Activated CD8-positive, alpha-beta memory T cell treated with anti-CD3 and anti-CD28 coated beads, Interleukin-2, amount 10 ng/mL, durations not matched to agents 7 days and 5 days (primary cell): Measurements from ENCODE around the gene ADAMTSL1. TPM values are rescaled to one million over a fixed set of nuclear protein-coding genes. Genes with fewer than 3 reads are reported as not detected.
"Not testable (repeated sequence)": the region's sequence is repeated elsewhere in the genome, so short reads cannot be mapped to it uniquely, and the experiment has no call there.

ENCODE experiments used
- ATAC-seq: fragments of 150-1000 bp; cut with Tn5 transposase; one replicate; pipeline ENCODE4 v1.10.0; 2021; ENCODE audit warnings: moderate library complexity
- CTCF ChIA-PET: fragments of 350-600 bp; sonication (Branson Sonifier 250); formaldehyde crosslinking; loops from one replicate; lab custom pipeline; 2021; ENCODE audit warnings: antibody characterized with exemption; lab: Charles Lee
- DNase-seq: peaks from one replicate; pipeline ENCODE4 v3.0.0-alpha.2; 2020
- H3K27ac Mint-ChIP-seq: one replicate; pipeline ENCODE4 v1.8.0; 2021; ENCODE audit warnings: mild to moderate bottlenecking, mixed read lengths
- H3K27me3 Mint-ChIP-seq: one replicate; pipeline ENCODE4 v1.8.0; 2021; ENCODE audit warnings: mixed read lengths
- H3K36me3 Mint-ChIP-seq: one replicate; pipeline ENCODE4 v1.8.0; 2021; ENCODE audit warnings: mild to moderate bottlenecking, mixed read lengths
- H3K4me1 Mint-ChIP-seq: one replicate; pipeline ENCODE4 v1.8.0; 2021; ENCODE audit warnings: mixed read lengths
- H3K4me3 Mint-ChIP-seq: one replicate; pipeline ENCODE4 v1.8.0; 2021; ENCODE audit warnings: mild to moderate bottlenecking, moderate library complexity, mixed read lengths
- H3K9me3 Mint-ChIP-seq: one replicate; pipeline ENCODE4 v1.8.0; 2022; ENCODE audit warnings: low read depth, mixed read lengths
- total RNA-seq, 2 experiments: library from RNA; stranded (reverse); gene quantifications; one replicate each; pipeline ENCODE4 v1.2.3, GENCODE V29; 2021

ADAMTSL1 gene
- total RNA-seq, 2 experiments from 2014 or later = not detected

GRCh38 chr9:18861609-18862544 lies 387.9 kb downstream of the ADAMTSL1 start:
- Mint-ChIP-seq H3K4me3 (no peak overlapping the region), H3K27me3 (peaks cover 2% of the 10 kb centered on the region), H3K27ac (no peak overlapping the region), H3K4me1 (no peaks in the 10 kb centered on the region), H3K9me3 (no peaks in the 10 kb centered on the region), H3K36me3 (no peaks in the 10 kb centered on the region)
- DNase-seq (no peak), ATAC-seq (no peak)
- CTCF ChIA-PET = no interaction called here

GRCh38 chr9:18863791-18864190 lies 389.8 kb downstream of the ADAMTSL1 start:
- Mint-ChIP-seq H3K9me3 (no peaks in the 10 kb centered on the region), H3K4me3 (no peak overlapping the region), H3K27me3 (peaks cover 2% of the 10 kb centered on the region), H3K36me3 (no peaks in the 10 kb centered on the region), H3K4me1 (no peaks in the 10 kb centered on the region), H3K27ac (no peak overlapping the region)
- CTCF ChIA-PET = no interaction called here
- ATAC-seq (no peak), DNase-seq (no peak)

- CTCF ChIA-PET = no interaction called here
- Mint-ChIP-seq H3K27ac (no peak overlapping the region), H3K9me3 (no peaks in the 10 kb centered on the region), H3K4me3 (no peak overlapping the region), H3K27me3 (peaks cover 2% of the 10 kb centered on the region), H3K36me3 (no peaks in the 10 kb centered on the region), H3K4me1 (no peaks in the 10 kb centered on the region)
- ATAC-seq (no peak), DNase-seq (no peak)
Observed at GRCh38 chr9:18864516-18864915, 390.6 kb downstream of the ADAMTSL1 start.

- no peaks in the 10 kb centered on the region for H3K4me1 Mint-ChIP-seq
- no peak overlapping the region for H3K4me3 Mint-ChIP-seq
- H3K36me3 Mint-ChIP-seq = no peaks in the 10 kb centered on the region
- DNase-seq = no peak
- CTCF ChIA-PET = no interaction called here
- no peak for ATAC-seq
- H3K9me3 Mint-ChIP-seq = no peaks in the 10 kb centered on the region
- no peak overlapping the region for H3K27ac Mint-ChIP-seq
- peaks cover 2% of the 10 kb centered on the region for H3K27me3 Mint-ChIP-seq
Observed at GRCh38 chr9:18865542-18865941, 391.6 kb downstream of the ADAMTSL1 start.

GRCh38 chr9:18866121-18866831 lies 392.3 kb downstream of the ADAMTSL1 start:
- no peak overlapping the region for H3K4me3 Mint-ChIP-seq
- H3K9me3 Mint-ChIP-seq = no peaks in the 10 kb centered on the region
- DNase-seq (no peak), ATAC-seq (no peak)
- H3K4me1 Mint-ChIP-seq = no peaks in the 10 kb centered on the region
- no peaks in the 10 kb centered on the region for H3K27me3 Mint-ChIP-seq
- no peak overlapping the region for H3K27ac Mint-ChIP-seq
- CTCF ChIA-PET = no interaction called here
- H3K36me3 Mint-ChIP-seq = no peaks in the 10 kb centered on the region

GRCh38 chr9:18869725-18870124 lies 395.8 kb downstream of the ADAMTSL1 start:
- no peaks in the 10 kb centered on the region for H3K9me3 Mint-ChIP-seq
- peaks cover 2% of the 10 kb centered on the region for H3K27me3 Mint-ChIP-seq
- no peak for DNase-seq
- no peaks in the 10 kb centered on the region for H3K36me3 Mint-ChIP-seq
- H3K4me3 Mint-ChIP-seq = no peak overlapping the region
- CTCF ChIA-PET = interaction anchor here (0.8 kb wide), 1 partner anchor 13 kb away, joined by 3 read pairs; no protein-coding TSS in a partner anchor
- H3K4me1 Mint-ChIP-seq = no peaks in the 10 kb centered on the region
- H3K27ac Mint-ChIP-seq = no peak overlapping the region
- ATAC-seq = no peak

- H3K27ac Mint-ChIP-seq = no peak overlapping the region
- peaks cover 3% of the 10 kb centered on the region for H3K4me1 Mint-ChIP-seq
- peaks cover 6% of the 10 kb centered on the region for H3K27me3 Mint-ChIP-seq
- no peaks in the 10 kb centered on the region for H3K9me3 Mint-ChIP-seq
- no peak overlapping the region for H3K4me3 Mint-ChIP-seq
- CTCF ChIA-PET = no interaction called here
- H3K36me3 Mint-ChIP-seq = no peaks in the 10 kb centered on the region
- ATAC-seq = no peak
- DNase-seq = no peak
Observed at GRCh38 chr9:18874069-18874468, 400.1 kb downstream of the ADAMTSL1 start.

GRCh38 chr9:18874990-18875389 lies 401.0 kb downstream of the ADAMTSL1 start:
- not testable (repeated sequence) for H3K4me3 Mint-ChIP-seq

GRCh38 chr9:18877984-18878383 lies 404.0 kb downstream of the ADAMTSL1 start:
- H3K4me1 Mint-ChIP-seq = peaks cover 3% of the 10 kb centered on the region
- CTCF ChIA-PET = interaction anchor here (1.1 kb wide), 1 partner anchor 108 kb away, joined by 3 read pairs; no protein-coding TSS in a partner anchor
- no peaks in the 10 kb centered on the region for H3K36me3 Mint-ChIP-seq
- H3K9me3 Mint-ChIP-seq = no peaks in the 10 kb centered on the region
- no peak overlapping the region for H3K27ac Mint-ChIP-seq
- peaks cover 9% of the 10 kb centered on the region for H3K27me3 Mint-ChIP-seq
- ATAC-seq (no peak), DNase-seq (no peak)
- H3K4me3 Mint-ChIP-seq = no peak overlapping the region

More at GRCh38 chr9:18874990-18875389, 401.0 kb downstream of the ADAMTSL1 start:
- CTCF ChIA-PET, DNase-seq, H3K27me3 Mint-ChIP-seq, H3K9me3 Mint-ChIP-seq, H3K36me3 Mint-ChIP-seq, H3K4me1 Mint-ChIP-seq, ATAC-seq, H3K27ac Mint-ChIP-seq: not testable (repeated sequence)

GRCh38 chr9:18881758-18882157 lies 407.8 kb downstream of the ADAMTSL1 start:
- ATAC-seq (no peak), DNase-seq (no peak)
- no peak overlapping the region for H3K27ac Mint-ChIP-seq
- no peaks in the 10 kb centered on the region for H3K4me1 Mint-ChIP-seq
- peaks cover 10% of the 10 kb centered on the region for H3K27me3 Mint-ChIP-seq
- H3K4me3 Mint-ChIP-seq = no peak overlapping the region
- no peaks in the 10 kb centered on the region for H3K9me3 Mint-ChIP-seq
- CTCF ChIA-PET = interaction anchor here (1.3 kb wide), 1 partner anchor 12 kb away, joined by 3 read pairs; no protein-coding TSS in a partner anchor
- H3K36me3 Mint-ChIP-seq = no peaks in the 10 kb centered on the region

GRCh38 chr9:18887546-18887945 lies 413.6 kb downstream of the ADAMTSL1 start:
- Mint-ChIP-seq H3K4me3 (no peak overlapping the region), H3K27ac (no peak overlapping the region), H3K27me3 (peaks cover 5% of the 10 kb centered on the region), H3K9me3 (no peaks in the 10 kb centered on the region), H3K4me1 (peaks cover 3% of the 10 kb centered on the region), H3K36me3 (no peaks in the 10 kb centered on the region)
- ATAC-seq (no peak), DNase-seq (no peak)
- CTCF ChIA-PET = no interaction called here

- DNase-seq (no peak), ATAC-seq (no peak)
- Mint-ChIP-seq H3K4me3 (no peak overlapping the region), H3K4me1 (peaks cover 3% of the 10 kb centered on the region), H3K27me3 (peaks cover 5% of the 10 kb centered on the region), H3K9me3 (no peaks in the 10 kb centered on the region), H3K27ac (no peak overlapping the region), H3K36me3 (no peaks in the 10 kb centered on the region)
- CTCF ChIA-PET = no interaction called here
Observed at GRCh38 chr9:18888290-18888689, 414.3 kb downstream of the ADAMTSL1 start.

GRCh38 chr9:18889550-18889949 lies 415.6 kb downstream of the ADAMTSL1 start:
- Mint-ChIP-seq H3K36me3 (peaks cover under 1% of the 10 kb centered on the region), H3K9me3 (no peaks in the 10 kb centered on the region), H3K4me1 (peaks cover 3% of the 10 kb centered on the region), H3K27me3 (peaks cover 4% of the 10 kb centered on the region), H3K4me3 (no peak overlapping the region), H3K27ac (no peak overlapping the region)
- no peak for ATAC-seq
- DNase-seq = no peak
- CTCF ChIA-PET = no interaction called here
